RWPE2 (cell line): ENCODE results near the gene SMAP2.
"Not testable (repeated sequence)": the region's sequence is repeated elsewhere in the genome, so short reads cannot be mapped to it uniquely, and the experiment has no call there.

Experiments used
- ATAC-seq: fragments of 200-7000 bp; cut with Tn5 transposase; 3 replicates; pipeline ENCODE4 v1.9.1; 2021; ENCODE audit warnings: low read depth
- DNase-seq: peaks from one replicate; pipeline ENCODE4 v3.0.0-alpha.2; 2020; ENCODE audit warnings: low spot score
- H3K27ac ChIP-seq: fragments of 450-650 bp; 2 replicates; pipeline ENCODE4 v1.5.1; 2017; ENCODE audit warnings: mild to moderate bottlenecking; ENCODE audit not compliant: poor library complexity, severe bottlenecking
- H3K27me3 ChIP-seq: fragments of 250-450 bp; sonication (Bioruptor Pico); 2 replicates; pipeline ENCODE4 v1.5.1; 2021; ENCODE audit warnings: mild to moderate bottlenecking, moderate library complexity; ENCODE audit not compliant: insufficient read depth, poor library complexity, severe bottlenecking
- H3K36me3 ChIP-seq: fragments of 250-450 bp; sonication (Bioruptor Pico); 2 replicates; pipeline ENCODE4 v1.5.1; 2020; ENCODE audit warnings: low read depth, mild to moderate bottlenecking, moderate library complexity
- H3K4me1 ChIP-seq: fragments of 250-450 bp; sonication (Bioruptor Pico); 2 replicates; pipeline ENCODE4 v1.5.1; 2021; ENCODE audit warnings: mild to moderate bottlenecking, moderate library complexity; ENCODE audit not compliant: insufficient read depth, poor library complexity, severe bottlenecking
- H3K4me3 ChIP-seq: fragments of 250-450 bp; sonication (Bioruptor Pico); 2 replicates; pipeline ENCODE4 v1.5.1; 2021; ENCODE audit warnings: mild to moderate bottlenecking, moderate library complexity; ENCODE audit not compliant: severe bottlenecking
- H3K9me3 ChIP-seq: fragments of 250-450 bp; sonication (Bioruptor Pico); 2 replicates; pipeline ENCODE4 v1.5.1; 2021; ENCODE audit warnings: mild to moderate bottlenecking, moderate library complexity; ENCODE audit not compliant: severe bottlenecking
- TF ChIP-seq, protein P1 (sequence below): fragments of 450-650 bp; IDR thresholded peaks from one replicate; pipeline ENCODE4 v1.5.1; 2017; ENCODE audit warnings: mild to moderate bottlenecking, moderate library complexity; ENCODE audit not compliant: poor library complexity, severe bottlenecking

Gene SMAP2

GRCh38 chr1:40339420-40340323 is 33.9 kb upstream of the SMAP2 start:
- DNase-seq = no peak
- ATAC-seq = no peak
- H3K4me3 ChIP-seq = no peak overlapping the region

GRCh38 chr1:40341491-40342380 is 31.8 kb upstream of the SMAP2 start:
- Histone ChIP-seq H3K4me3 (no peak overlapping the region), H3K9me3 (no peaks in the 10 kb centered on the region), H3K27ac (no peak overlapping the region), H3K36me3 (no peaks in the 10 kb centered on the region), H3K4me1 (no peaks in the 10 kb centered on the region), H3K27me3 (no peaks in the 10 kb centered on the region)
- no peak for ATAC-seq
- DNase-seq = no peak
- TF ChIP-seq, protein P1, sequence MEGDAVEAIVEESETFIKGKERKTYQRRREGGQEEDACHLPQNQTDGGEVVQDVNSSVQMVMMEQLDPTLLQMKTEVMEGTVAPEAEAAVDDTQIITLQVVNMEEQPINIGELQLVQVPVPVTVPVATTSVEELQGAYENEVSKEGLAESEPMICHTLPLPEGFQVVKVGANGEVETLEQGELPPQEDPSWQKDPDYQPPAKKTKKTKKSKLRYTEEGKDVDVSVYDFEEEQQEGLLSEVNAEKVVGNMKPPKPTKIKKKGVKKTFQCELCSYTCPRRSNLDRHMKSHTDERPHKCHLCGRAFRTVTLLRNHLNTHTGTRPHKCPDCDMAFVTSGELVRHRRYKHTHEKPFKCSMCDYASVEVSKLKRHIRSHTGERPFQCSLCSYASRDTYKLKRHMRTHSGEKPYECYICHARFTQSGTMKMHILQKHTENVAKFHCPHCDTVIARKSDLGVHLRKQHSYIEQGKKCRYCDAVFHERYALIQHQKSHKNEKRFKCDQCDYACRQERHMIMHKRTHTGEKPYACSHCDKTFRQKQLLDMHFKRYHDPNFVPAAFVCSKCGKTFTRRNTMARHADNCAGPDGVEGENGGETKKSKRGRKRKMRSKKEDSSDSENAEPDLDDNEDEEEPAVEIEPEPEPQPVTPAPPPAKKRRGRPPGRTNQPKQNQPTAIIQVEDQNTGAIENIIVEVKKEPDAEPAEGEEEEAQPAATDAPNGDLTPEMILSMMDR = no peak

More at GRCh38 chr1:40339420-40340323, 33.9 kb upstream of the SMAP2 start:
- Histone ChIP-seq H3K27me3 (no peaks in the 10 kb centered on the region), H3K9me3 (no peaks in the 10 kb centered on the region), H3K27ac (no peak overlapping the region), H3K4me1 (no peaks in the 10 kb centered on the region), H3K36me3 (no peaks in the 10 kb centered on the region)
- TF ChIP-seq, protein P1 = no peak

DNA sequence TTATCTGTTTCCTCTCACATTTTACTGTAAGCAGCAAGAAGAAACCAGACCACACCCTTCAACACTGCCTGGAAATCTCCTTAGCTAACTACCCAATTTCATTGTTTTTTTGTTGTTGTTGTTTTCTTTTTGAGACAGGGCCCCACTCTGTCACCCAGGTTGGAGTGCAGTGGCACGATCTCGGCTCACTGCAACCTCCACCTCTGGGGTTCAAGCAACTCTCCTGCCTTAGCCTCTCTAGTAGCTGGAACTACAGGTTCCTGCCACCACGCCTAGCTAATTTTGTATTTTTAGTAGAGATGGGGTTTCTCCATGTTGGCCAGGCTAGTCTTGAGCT is 31.2 kb upstream of the SMAP2 start:
- H3K36me3 ChIP-seq, H3K27me3 ChIP-seq, ATAC-seq, H3K4me3 ChIP-seq, H3K27ac ChIP-seq, DNase-seq, H3K9me3 ChIP-seq, H3K4me1 ChIP-seq: not testable (repeated sequence)

DNA sequence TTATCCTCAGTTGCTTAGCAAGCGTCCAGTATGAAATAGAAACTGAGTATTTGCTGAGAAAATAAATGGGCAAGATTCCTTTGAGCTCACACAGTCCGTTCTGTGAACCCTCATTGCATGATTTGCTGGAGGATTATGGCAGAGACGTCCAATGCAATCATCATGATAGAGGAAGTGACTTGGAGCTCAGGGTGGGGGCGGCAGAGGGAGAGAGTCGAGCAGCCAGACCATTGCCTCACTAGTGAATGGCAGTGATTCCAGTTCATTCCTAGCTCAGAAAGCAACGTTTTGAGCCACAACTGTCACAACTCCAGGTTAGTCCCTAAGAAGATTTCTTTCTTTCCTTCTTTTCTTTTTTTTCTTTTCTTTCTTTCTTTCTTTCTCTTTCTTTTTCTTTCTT is 28.9 kb upstream of the SMAP2 start:
- DNase-seq (no peak), ATAC-seq (0 out of 3 replicates have a peak, but pooled peaks have one; percentile 45)
- Histone ChIP-seq H3K9me3 (no peaks in the 10 kb centered on the region), H3K4me1 (no peaks in the 10 kb centered on the region), H3K27me3 (no peaks in the 10 kb centered on the region), H3K4me3 (no peak overlapping the region), H3K27ac (no peak overlapping the region), H3K36me3 (no peaks in the 10 kb centered on the region)
- TF ChIP-seq, protein P1 = no peak

DNA sequence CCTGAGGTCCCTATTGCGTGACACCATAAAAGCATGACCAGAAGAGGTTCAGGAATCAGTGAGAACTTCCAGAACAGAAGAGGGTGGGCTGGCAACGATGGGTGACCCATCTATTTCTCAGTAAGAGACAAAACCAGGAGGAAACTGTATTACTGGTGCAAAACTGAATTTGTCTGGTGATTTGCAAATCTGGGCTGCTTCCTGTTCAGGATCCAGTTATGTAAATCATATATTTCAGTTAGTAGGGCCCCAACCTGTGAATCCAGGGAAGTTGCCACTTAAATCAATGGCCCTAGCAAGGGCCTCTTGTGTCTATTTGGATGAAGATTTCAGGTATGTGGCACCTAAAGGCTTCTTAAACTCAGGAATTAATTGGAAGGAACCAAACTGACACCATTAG is 23.1 kb upstream of the SMAP2 start:
- TF ChIP-seq, protein P1 = no peak
- Histone ChIP-seq H3K4me3 (no peak overlapping the region), H3K36me3 (no peaks in the 10 kb centered on the region), H3K4me1 (no peaks in the 10 kb centered on the region), H3K27ac (no peak overlapping the region), H3K27me3 (no peaks in the 10 kb centered on the region), H3K9me3 (no peaks in the 10 kb centered on the region)
- DNase-seq = no peak
- ATAC-seq = no peak
